IMR-90 (cell line): Measurements from ENCODE around the gene GAL3ST2. TPM values are rescaled to one million over a fixed set of nuclear protein-coding genes. Genes with fewer than 3 reads are reported as not detected.

Source experiments
- ATAC-seq: fragments of 200-7000 bp; cut with Tn5 transposase; 2 replicates; pipeline ENCODE4 v1.9.1; 2020; ENCODE audit warnings: low read depth, mild to moderate bottlenecking, moderate library complexity
- BruUV-seq: library from RNA; stranded (reverse); fragments of 400-500 nt; replicated peaks from 2 replicates; lab custom pipeline; 2021; lab: Mats Ljungman, UMichigan
- CTCF ChIA-PET: fragments of 300-600 bp; formaldehyde crosslinking; extraction: SDS; loops from one replicate; lab custom pipeline; 2021; ENCODE audit warnings: antibody characterized with exemption; lab: Yijun Ruan, JAX
- POLR2A ChIA-PET: fragments of 300-600 bp; sonication (Branson Sonifier 250); formaldehyde crosslinking; loops from one replicate; lab custom pipeline; 2022; ENCODE audit warnings: antibody characterized with exemption; ENCODE audit not compliant: unreplicated experiment; lab: Charles Lee
- DNase-seq: peaks from one replicate; pipeline ENCODE4 v3.0.0; 2013
- H2AFZ ChIP-seq: replicated peaks from 2 replicates; pipeline ENCODE3; 2013; ENCODE audit warnings: low read length, mild to moderate bottlenecking; ENCODE audit not compliant: poor library complexity
- H2AK5ac ChIP-seq: 2 replicates; pipeline ENCODE4 v1.6.1; 2013; ENCODE audit warnings: low read depth, low read length, inconsistent platforms
- H2AK9ac ChIP-seq: replicated peaks from 2 replicates; pipeline ENCODE3; 2013; ENCODE audit warnings: mild to moderate bottlenecking, low read depth, low read length, moderate library complexity; ENCODE audit not compliant: poor library complexity
- H2BK120ac ChIP-seq: 2 replicates; pipeline ENCODE4 v1.6.1; 2013; ENCODE audit warnings: low read depth, low read length, inconsistent platforms
- H2BK15ac ChIP-seq: 3 replicates; pipeline ENCODE4 v1.6.1; 2013; ENCODE audit warnings: low read depth, low read length, inconsistent platforms
- H2BK20ac ChIP-seq: 2 replicates; pipeline ENCODE4 v1.6.1; 2013; ENCODE audit warnings: low read depth, mild to moderate bottlenecking, inconsistent platforms, low read length, moderate library complexity
- H2BK5ac ChIP-seq: 2 replicates; pipeline ENCODE4 v1.6.1; 2013; ENCODE audit warnings: mild to moderate bottlenecking, low read depth, low read length, inconsistent platforms; ENCODE audit not compliant: poor library complexity, severe bottlenecking
- H3K14ac ChIP-seq: replicated peaks from 2 replicates; pipeline ENCODE4 v1.6.1; 2013; ENCODE audit warnings: low read depth, low read length, inconsistent platforms
- H3K18ac ChIP-seq: 2 replicates; pipeline ENCODE4 v1.6.1; 2013; ENCODE audit warnings: low read depth, low read length, control low read depth
- H3K23ac ChIP-seq: 2 replicates; pipeline ENCODE4 v1.6.1; 2013; ENCODE audit warnings: low read depth, low read length, inconsistent platforms
- H3K27ac ChIP-seq: 2 replicates; pipeline ENCODE4 v1.5.1; 2013; ENCODE audit warnings: mild to moderate bottlenecking, control low read depth, low read length; ENCODE audit not compliant: insufficient read depth
- H3K27me3 ChIP-seq: 2 replicates; pipeline ENCODE4 v1.6.1; 2013; ENCODE audit warnings: low read length; ENCODE audit not compliant: control insufficient read depth, insufficient read depth
- H3K36me3 ChIP-seq: 2 replicates; pipeline ENCODE4 v1.6.1; 2013; ENCODE audit warnings: low read length, mixed read lengths; ENCODE audit not compliant: control insufficient read depth, insufficient read depth
- H3K4ac ChIP-seq: 2 replicates; pipeline ENCODE4 v1.6.1; 2013; ENCODE audit warnings: low read depth, low read length, inconsistent platforms
- H3K4me1 ChIP-seq: 2 replicates; pipeline ENCODE4 v1.6.1; 2013; ENCODE audit warnings: low read length, mixed read lengths; ENCODE audit not compliant: control insufficient read depth, insufficient read depth
- H3K4me2 ChIP-seq: 2 replicates; pipeline ENCODE4 v1.6.1; 2013; ENCODE audit warnings: low read depth, mild to moderate bottlenecking, control low read depth, low read length, moderate library complexity
- H3K4me3 ChIP-seq: 2 replicates; pipeline ENCODE4 v1.5.1; 2013; ENCODE audit warnings: low read depth, mild to moderate bottlenecking, control low read depth, low read length, moderate library complexity; ENCODE audit not compliant: insufficient read depth
- H3K56ac ChIP-seq: 2 replicates; pipeline ENCODE4 v1.6.1; 2013; ENCODE audit warnings: low read length, inconsistent platforms; ENCODE audit not compliant: insufficient read depth; ENCODE audit errors: extremely low read depth
- H3K79me1 ChIP-seq, 2 experiments: 2 replicates each; pipeline ENCODE4 v1.6.1; 2013; ENCODE audit warnings: low read length in 2 of 2, inconsistent platforms in 1 of 2, low read depth in 1 of 2
- H3K9ac ChIP-seq: 2 replicates; pipeline ENCODE4 v1.6.1; 2013; ENCODE audit warnings: low read depth, low read length, control low read depth
- H3K9me1 ChIP-seq: 2 replicates; pipeline ENCODE4 v1.6.1; 2013; ENCODE audit warnings: low read length, inconsistent platforms; ENCODE audit not compliant: insufficient read depth
- H3K9me3 ChIP-seq: 2 replicates; pipeline ENCODE4 v1.6.1; 2013; ENCODE audit warnings: low read length; ENCODE audit not compliant: control insufficient read depth, insufficient read depth
- H4K20me1 ChIP-seq: 2 replicates; pipeline ENCODE4 v1.6.1; 2013; ENCODE audit warnings: low read length, inconsistent platforms; ENCODE audit not compliant: insufficient read depth
- H4K5ac ChIP-seq: 2 replicates; pipeline ENCODE4 v1.6.1; 2013; ENCODE audit warnings: mild to moderate bottlenecking, low read depth, low read length, control low read depth
- H4K8ac ChIP-seq, 2 experiments: 2 replicates each; pipeline ENCODE4 v1.6.1; 2013; ENCODE audit warnings: low read depth in 2 of 2, low read length in 2 of 2, control low read depth in 1 of 2, inconsistent platforms in 1 of 2
- H4K91ac ChIP-seq: 2 replicates; pipeline ENCODE4 v1.6.1; 2013; ENCODE audit warnings: low read depth, low read length, inconsistent platforms; ENCODE audit not compliant: insufficient read depth
- BHLHE40 ChIP-seq: fragments of 150-350 bp; IDR thresholded peaks from 2 replicates; pipeline ENCODE4 v1.6.1; 2016; ENCODE audit warnings: mild to moderate bottlenecking, low read depth, low read length
- CEBPB ChIP-seq: IDR thresholded peaks from 2 replicates; pipeline ENCODE4 v1.6.1; 2012; ENCODE audit warnings: low read depth, low read length, improper control_type of control experiment
- CHD1 ChIP-seq: IDR thresholded peaks from 2 replicates; pipeline ENCODE4 v1.6.1; 2012; ENCODE audit warnings: low read depth, low read length, improper control_type of control experiment
- FOS ChIP-seq: fragments of 150-350 bp; IDR thresholded peaks from 2 replicates; pipeline ENCODE4 v1.6.1; 2016; ENCODE audit warnings: low read depth, low read length
- MAFK ChIP-seq: IDR thresholded peaks from 2 replicates; pipeline ENCODE4 v1.6.1; 2012; ENCODE audit warnings: low read depth, low read length, improper control_type of control experiment
- MAZ ChIP-seq: IDR thresholded peaks from 2 replicates; pipeline ENCODE4 v1.6.1; 2012; ENCODE audit warnings: low read depth, mild to moderate bottlenecking, low read length, improper control_type of control experiment, moderate library complexity, borderline replicate concordance
- MXI1 ChIP-seq: IDR thresholded peaks from 2 replicates; pipeline ENCODE4 v1.6.1; 2012; ENCODE audit warnings: low read depth, mild to moderate bottlenecking, low read length, moderate library complexity, borderline replicate concordance
- NFE2L2 ChIP-seq: fragments of 150-350 bp; IDR thresholded peaks from 2 replicates; pipeline ENCODE4 v1.6.1; 2016; ENCODE audit warnings: low read depth, mild to moderate bottlenecking, low read length
- POLR2A ChIP-seq: IDR thresholded peaks from 2 replicates; pipeline ENCODE4 v1.6.1; 2012; ENCODE audit warnings: mild to moderate bottlenecking, low read depth, low read length
- RAD21 ChIP-seq: IDR thresholded peaks from 2 replicates; pipeline ENCODE4 v1.6.1; 2012; ENCODE audit warnings: low read length, improper control_type of control experiment
- RFX5 ChIP-seq: IDR thresholded peaks from 2 replicates; pipeline ENCODE4 v1.8.0; 2012; ENCODE audit warnings: low read depth, mild to moderate bottlenecking, low read length, moderate library complexity
- SMC3 ChIP-seq: fragments of 150-350 bp; IDR thresholded peaks from 2 replicates; pipeline ENCODE4 v1.6.1; 2016; ENCODE audit warnings: low read depth, mild to moderate bottlenecking, antibody characterized with exemption, low read length, moderate library complexity
- WGBS, 2 experiments: methylation state at CpG; one replicate each; pipeline versions ENCODE4 v1.1.5 to v1.1.7; 2013; ENCODE audit warnings: missing lambda C conversion rate in 2 of 2; ENCODE audit not compliant: insufficient read length in 1 of 2; ENCODE audit errors: extremely low coverage in 2 of 2; 5-methylcytosine and 5-hydroxymethylcytosine counted together
- dilution Hi-C: fragments of 300-500 bp; cut with HindIII; formaldehyde crosslinking; loops from one replicate; pipeline ENCODE4 v1.14.3; 2018; ENCODE audit warnings: low sequenced_read_pairs; ENCODE audit not compliant: unreplicated experiment
- in situ Hi-C: fragments of 300-500 bp; cut with MboI; formaldehyde crosslinking; loops from 3 replicates; pipeline ENCODE4 v1.14.3; 2019; ENCODE audit warnings: low sequenced_read_pairs, inconsistent platforms, mixed read lengths
- intact Hi-C: fragments of 100-400 bp; cut with micrococcal nuclease; formaldehyde crosslinking; loops from 2 replicates; pipeline ENCODE4 v1.10.0; 2022
- polyA plus RNA-seq, 3 experiments: library from polyadenylated mRNA; depleted of rRNA; stranded (reverse); fragments of >200 nt; gene quantifications; 2 replicates each; pipeline ENCODE4 v1.2.3, GENCODE V29; 2012; ENCODE audit warnings: low replicate concordance in 1 of 3
- total RNA-seq: library from RNA; depleted of rRNA; stranded (reverse); fragments of >200 nt; gene quantifications from 2 replicates; pipeline ENCODE4 v1.2.3, GENCODE V29; 2012
- TF ChIP-seq, protein P1 (sequence below): fragments of 150-350 bp; IDR thresholded peaks from 2 replicates; pipeline ENCODE4 v1.6.1; 2017; ENCODE audit warnings: mild to moderate bottlenecking, antibody characterized with exemption, low read length, low read depth
- TF ChIP-seq, protein P2 (sequence below): conservative IDR thresholded peaks from 2 replicates; pipeline ENCODE4 v1.5.1; 2012; ENCODE audit warnings: mild to moderate bottlenecking, low read depth, low read length, improper control_type of control experiment

Gene GAL3ST2
- total and polyA plus RNA-seq, 2 of the 4 experiments (the other 2 are of a cell fraction) = 0.07 TPM; not detected in 1

- ChIA-PET POLR2A (no interaction called here), CTCF (no interaction called here)
- H3K56ac ChIP-seq = no peak overlapping the region
- dilution Hi-C loops (no loop called here), intact Hi-C loops (no loop called here), in situ Hi-C loops (no loop called here)
- no peak overlapping the region for H4K8ac ChIP-seq
- no peak overlapping the region for H2BK5ac ChIP-seq
- H3K79me1 ChIP-seq = no peaks in the 10 kb centered on the region
- H3K27me3 ChIP-seq = peaks cover 25% of the 10 kb centered on the region
- ATAC-seq (no peak), DNase-seq (no peak)
- H4K5ac ChIP-seq = no peak overlapping the region
- no peak overlapping the region for H3K9ac ChIP-seq
- no peak overlapping the region for H3K14ac ChIP-seq
- TF ChIP-seq MAZ = no peak
- TF ChIP-seq CEBPB = no peak
- TF ChIP-seq MXI1 = no peak
- TF ChIP-seq RAD21 = no peak
- TF ChIP-seq, protein P1, sequence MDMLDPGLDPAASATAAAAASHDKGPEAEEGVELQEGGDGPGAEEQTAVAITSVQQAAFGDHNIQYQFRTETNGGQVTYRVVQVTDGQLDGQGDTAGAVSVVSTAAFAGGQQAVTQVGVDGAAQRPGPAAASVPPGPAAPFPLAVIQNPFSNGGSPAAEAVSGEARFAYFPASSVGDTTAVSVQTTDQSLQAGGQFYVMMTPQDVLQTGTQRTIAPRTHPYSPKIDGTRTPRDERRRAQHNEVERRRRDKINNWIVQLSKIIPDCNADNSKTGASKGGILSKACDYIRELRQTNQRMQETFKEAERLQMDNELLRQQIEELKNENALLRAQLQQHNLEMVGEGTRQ = no peak
- no peak for TF ChIP-seq RFX5
- no peak for TF ChIP-seq CHD1
- TF ChIP-seq, protein P2, sequence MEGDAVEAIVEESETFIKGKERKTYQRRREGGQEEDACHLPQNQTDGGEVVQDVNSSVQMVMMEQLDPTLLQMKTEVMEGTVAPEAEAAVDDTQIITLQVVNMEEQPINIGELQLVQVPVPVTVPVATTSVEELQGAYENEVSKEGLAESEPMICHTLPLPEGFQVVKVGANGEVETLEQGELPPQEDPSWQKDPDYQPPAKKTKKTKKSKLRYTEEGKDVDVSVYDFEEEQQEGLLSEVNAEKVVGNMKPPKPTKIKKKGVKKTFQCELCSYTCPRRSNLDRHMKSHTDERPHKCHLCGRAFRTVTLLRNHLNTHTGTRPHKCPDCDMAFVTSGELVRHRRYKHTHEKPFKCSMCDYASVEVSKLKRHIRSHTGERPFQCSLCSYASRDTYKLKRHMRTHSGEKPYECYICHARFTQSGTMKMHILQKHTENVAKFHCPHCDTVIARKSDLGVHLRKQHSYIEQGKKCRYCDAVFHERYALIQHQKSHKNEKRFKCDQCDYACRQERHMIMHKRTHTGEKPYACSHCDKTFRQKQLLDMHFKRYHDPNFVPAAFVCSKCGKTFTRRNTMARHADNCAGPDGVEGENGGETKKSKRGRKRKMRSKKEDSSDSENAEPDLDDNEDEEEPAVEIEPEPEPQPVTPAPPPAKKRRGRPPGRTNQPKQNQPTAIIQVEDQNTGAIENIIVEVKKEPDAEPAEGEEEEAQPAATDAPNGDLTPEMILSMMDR = no peak
- no peak for TF ChIP-seq MAFK
- TF ChIP-seq BHLHE40 = no peak
- TF ChIP-seq SMC3 = no peak
- no peak for TF ChIP-seq FOS
- TF ChIP-seq NFE2L2 = no peak
- no peak for TF ChIP-seq POLR2A
- H3K4me3 ChIP-seq = no peak overlapping the region
- no peaks in the 10 kb centered on the region; the same call in 1 of the 2 replicates for H3K9me1 ChIP-seq
- no peak overlapping the region for H2AK9ac ChIP-seq
- H3K36me3 ChIP-seq = no peaks in the 10 kb centered on the region
- no peak overlapping the region for H3K23ac ChIP-seq
- no peak overlapping the region for H2AK5ac ChIP-seq
- no peak overlapping the region for H2BK20ac ChIP-seq
- H2AFZ ChIP-seq = no peak overlapping the region
- H3K4ac ChIP-seq = no peak overlapping the region
- no peak overlapping the region for H3K27ac ChIP-seq
- BruUV-seq = no TSS peak
- no peak overlapping the region for H3K18ac ChIP-seq
- no peaks in the 10 kb centered on the region for H4K20me1 ChIP-seq
- peaks cover 6% of the 10 kb centered on the region; the same call in 1 of the 2 replicates for H3K4me1 ChIP-seq
- WGBS, 2 experiments = 89% methylated on average over 19 of the region's 44 CpGs; no CpG with 5 or more reads in 1 of the 2 experiments
- H2BK120ac ChIP-seq = no peak overlapping the region
- no peak overlapping the region for H2BK15ac ChIP-seq
- no peaks in the 10 kb centered on the region for H3K9me3 ChIP-seq
- no peak overlapping the region for H4K91ac ChIP-seq
- no peak overlapping the region for H3K4me2 ChIP-seq
Measured at GRCh38 chr2:241801611-241802420, 25.2 kb downstream of the GAL3ST2 start.
